ENCODE data around the gene TSSK1B.

DNA sequence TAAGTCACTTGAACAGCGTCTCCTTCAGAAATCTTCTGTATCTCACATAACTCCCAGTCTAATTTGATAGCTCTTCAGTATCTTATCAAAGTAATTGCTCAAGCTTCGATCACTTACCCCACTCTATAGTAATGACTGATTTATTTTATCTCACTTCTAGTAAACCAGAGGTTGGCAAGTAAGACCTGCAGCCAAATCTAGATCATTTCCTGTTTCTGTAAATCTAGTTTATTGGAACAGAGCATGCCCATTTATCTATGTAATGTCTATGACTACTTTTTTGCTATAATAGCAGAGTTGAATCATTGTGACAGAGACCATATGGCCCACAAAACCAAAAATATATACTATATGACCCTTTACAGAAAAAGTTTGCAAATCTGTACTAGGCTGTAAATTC lies 40.1 kb downstream of the TSSK1B start:
- TF ChIP-seq POLR2A (IDR thresholded peaks at IDR 0.05; ENCODE audit: low read depth, low read length) (no peak), POLR2AphosphoS5 (IDR thresholded peaks at IDR 0.05; ENCODE audit: low read depth, low read length) (no peak), PAX5 (IDR thresholded peaks at IDR 0.05; ENCODE audit: insufficient read depth, low read length, severe bottlenecking) (no peak), POU2F2 (IDR thresholded peaks at IDR 0.05; ENCODE audit: low read depth, low read length) (no peak)
